PFSK-1 (cell line): Measurements from ENCODE around the gene HOXA9.

Source experiments
- FOXP2 ChIP-seq: optimal IDR thresholded peaks from 2 replicates; pipeline ENCODE3; 2011; ENCODE audit warnings: borderline replicate concordance, control low read depth, inconsistent platforms; ENCODE audit not compliant: insufficient read depth; ENCODE audit errors: extremely low read length, extremely low read depth
- POLR2AphosphoS5 ChIP-seq: IDR thresholded peaks from 2 replicates; pipeline ENCODE4 v1.6.1; 2012; ENCODE audit warnings: low read depth, mild to moderate bottlenecking, control low read depth, low read length, moderate library complexity
- SIN3A ChIP-seq: IDR thresholded peaks from 2 replicates; pipeline ENCODE4 v1.6.1; 2012; ENCODE audit warnings: mild to moderate bottlenecking, low read length, moderate library complexity, borderline replicate concordance; ENCODE audit not compliant: insufficient read depth
- TAF1 ChIP-seq: IDR thresholded peaks from 2 replicates; pipeline ENCODE4 v1.6.1; 2012; ENCODE audit warnings: low read length, control low read depth, borderline replicate concordance; ENCODE audit not compliant: insufficient read depth
- TF ChIP-seq, protein P1 (sequence below), 2 experiments: IDR thresholded peaks; 2 replicates each; pipeline versions ENCODE4 v1.6.1 to v1.8.0; 2011 to 2012; ENCODE audit warnings: low read depth in 2 of 2, low read length in 2 of 2, control low read depth in 1 of 2, inconsistent platforms in 1 of 2, mild to moderate bottlenecking in 1 of 2, moderate library complexity in 1 of 2; ENCODE audit not compliant: insufficient read depth in 1 of 2

Gene HOXA9

DNA sequence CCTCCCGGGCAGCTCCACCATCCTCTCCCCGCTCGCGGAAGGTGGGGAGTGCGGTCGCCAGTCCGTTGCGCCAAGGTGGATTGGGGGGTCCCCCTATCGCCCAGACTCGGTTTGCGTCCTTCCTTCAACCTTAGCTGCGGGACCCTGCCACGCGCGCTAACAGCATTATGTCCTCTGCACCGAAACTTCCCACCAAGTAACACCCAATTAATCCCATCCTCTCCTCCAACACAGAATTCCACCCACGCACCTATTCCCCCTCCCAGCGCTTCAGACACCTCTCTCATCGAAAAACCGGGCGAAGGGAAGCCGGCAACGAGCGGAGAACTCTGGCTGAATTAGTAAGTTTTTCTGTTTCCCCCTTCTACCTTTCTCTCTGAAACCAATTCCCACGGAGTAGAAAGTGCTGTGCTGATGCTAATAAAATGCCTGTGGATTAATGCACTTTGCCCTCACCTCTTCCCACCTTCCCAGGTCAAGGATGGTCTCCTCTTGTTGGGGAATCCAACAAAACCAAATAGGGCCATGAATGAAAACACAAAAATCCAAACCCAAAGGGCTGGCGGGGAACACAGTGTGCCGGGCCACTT is 13.9 kb downstream of the HOXA9 start:
- TF ChIP-seq POLR2AphosphoS5: no peak
- TF ChIP-seq, protein P1, sequence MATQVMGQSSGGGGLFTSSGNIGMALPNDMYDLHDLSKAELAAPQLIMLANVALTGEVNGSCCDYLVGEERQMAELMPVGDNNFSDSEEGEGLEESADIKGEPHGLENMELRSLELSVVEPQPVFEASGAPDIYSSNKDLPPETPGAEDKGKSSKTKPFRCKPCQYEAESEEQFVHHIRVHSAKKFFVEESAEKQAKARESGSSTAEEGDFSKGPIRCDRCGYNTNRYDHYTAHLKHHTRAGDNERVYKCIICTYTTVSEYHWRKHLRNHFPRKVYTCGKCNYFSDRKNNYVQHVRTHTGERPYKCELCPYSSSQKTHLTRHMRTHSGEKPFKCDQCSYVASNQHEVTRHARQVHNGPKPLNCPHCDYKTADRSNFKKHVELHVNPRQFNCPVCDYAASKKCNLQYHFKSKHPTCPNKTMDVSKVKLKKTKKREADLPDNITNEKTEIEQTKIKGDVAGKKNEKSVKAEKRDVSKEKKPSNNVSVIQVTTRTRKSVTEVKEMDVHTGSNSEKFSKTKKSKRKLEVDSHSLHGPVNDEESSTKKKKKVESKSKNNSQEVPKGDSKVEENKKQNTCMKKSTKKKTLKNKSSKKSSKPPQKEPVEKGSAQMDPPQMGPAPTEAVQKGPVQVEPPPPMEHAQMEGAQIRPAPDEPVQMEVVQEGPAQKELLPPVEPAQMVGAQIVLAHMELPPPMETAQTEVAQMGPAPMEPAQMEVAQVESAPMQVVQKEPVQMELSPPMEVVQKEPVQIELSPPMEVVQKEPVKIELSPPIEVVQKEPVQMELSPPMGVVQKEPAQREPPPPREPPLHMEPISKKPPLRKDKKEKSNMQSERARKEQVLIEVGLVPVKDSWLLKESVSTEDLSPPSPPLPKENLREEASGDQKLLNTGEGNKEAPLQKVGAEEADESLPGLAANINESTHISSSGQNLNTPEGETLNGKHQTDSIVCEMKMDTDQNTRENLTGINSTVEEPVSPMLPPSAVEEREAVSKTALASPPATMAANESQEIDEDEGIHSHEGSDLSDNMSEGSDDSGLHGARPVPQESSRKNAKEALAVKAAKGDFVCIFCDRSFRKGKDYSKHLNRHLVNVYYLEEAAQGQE (IDR thresholded peaks at IDR 0.05; ENCODE audit: insufficient read depth in 1 of 2, low read depth in 2 of 2, low read length in 2 of 2): no peak
- TF ChIP-seq FOXP2: no peak
- TF ChIP-seq TAF1: no peak
- TF ChIP-seq SIN3A: no peak

DNA sequence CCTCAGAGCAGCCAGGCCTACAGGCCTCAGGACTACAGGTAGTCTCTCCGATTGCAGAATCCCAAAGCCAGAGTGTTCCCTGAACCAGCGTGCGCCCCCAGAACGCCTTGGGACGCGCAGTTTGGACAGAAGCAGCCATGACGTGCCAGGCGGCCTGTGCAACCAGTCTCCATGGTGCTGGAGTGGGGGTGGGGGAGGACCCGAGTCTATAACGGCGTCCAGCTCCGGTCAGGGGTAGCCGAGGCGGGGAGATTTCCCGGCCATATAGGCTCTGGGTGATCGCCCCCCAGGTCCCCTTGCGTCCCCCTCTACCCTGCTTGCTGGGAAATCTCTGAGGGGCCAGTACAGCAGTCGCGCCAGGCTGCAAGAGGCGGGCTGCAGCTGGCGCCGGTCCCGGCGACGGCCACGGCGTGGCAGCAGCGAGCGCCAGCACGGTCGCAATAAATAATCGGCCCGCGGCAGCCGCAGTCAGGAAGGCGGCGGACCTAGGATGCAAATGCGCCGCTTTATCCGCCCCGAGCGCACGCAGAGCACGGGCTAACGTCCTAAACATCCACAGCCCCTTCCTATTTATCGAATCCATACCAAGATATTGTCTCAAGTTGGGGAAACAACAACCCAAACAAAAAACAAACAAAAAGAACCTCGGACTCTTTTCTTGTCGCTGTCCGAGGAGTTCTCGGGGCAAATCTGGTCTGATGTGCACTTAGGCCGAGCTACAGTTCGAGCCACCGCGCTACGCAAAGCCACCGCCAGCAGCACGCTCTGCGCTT is 14.6 kb downstream of the HOXA9 start:
- TF ChIP-seq SIN3A (no peak), TAF1 (no peak), FOXP2 (peak; percentile 60), POLR2AphosphoS5 (no peak)
- TF ChIP-seq, protein P1 (IDR thresholded peaks at IDR 0.05; ENCODE audit: insufficient read depth in 1 of 2, low read depth in 2 of 2, low read length in 2 of 2): 0 out of 4 replicates have a peak, but pooled peaks of 1 of the 2 experiments have one; percentile 28

DNA sequence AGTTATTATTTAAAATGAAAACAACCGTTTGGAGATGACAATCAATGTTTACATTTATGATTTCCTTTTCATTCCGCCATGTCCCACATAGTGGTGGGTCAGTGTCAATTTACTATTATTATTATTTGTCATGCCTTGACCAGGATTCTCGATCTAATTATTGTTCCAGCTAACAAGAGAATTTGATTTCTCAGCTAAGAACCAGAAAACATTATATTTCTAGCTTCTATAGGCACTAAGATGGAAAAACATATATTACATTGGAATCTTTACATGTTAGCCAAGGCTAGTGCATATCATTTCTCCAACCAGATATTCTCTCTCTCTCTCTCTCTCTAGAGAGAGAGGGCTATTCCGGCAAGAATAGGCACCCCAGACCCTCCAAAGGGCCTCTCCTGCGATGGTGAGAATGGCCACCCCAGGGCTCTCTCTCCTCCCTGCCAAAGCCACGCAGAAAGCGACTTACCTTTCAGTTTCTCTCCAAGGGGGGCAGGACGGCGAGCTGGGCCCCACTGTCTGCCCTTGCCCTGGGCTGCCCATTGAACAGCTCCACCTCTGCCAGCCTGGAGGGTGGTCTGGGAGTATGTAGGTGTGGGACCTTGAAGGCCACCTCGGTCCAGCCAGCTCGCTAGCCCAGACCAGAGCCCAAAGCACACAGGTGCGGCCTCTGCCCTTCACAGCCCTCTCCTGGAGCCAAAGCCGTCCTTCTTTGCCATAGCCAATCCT is 15.3 kb downstream of the HOXA9 start:
- TF ChIP-seq, protein P1 (IDR thresholded peaks at IDR 0.05; ENCODE audit: insufficient read depth in 1 of 2, low read depth in 2 of 2, low read length in 2 of 2): no peak
- TF ChIP-seq FOXP2 (no peak), POLR2AphosphoS5 (no peak), SIN3A (no peak), TAF1 (no peak)

DNA sequence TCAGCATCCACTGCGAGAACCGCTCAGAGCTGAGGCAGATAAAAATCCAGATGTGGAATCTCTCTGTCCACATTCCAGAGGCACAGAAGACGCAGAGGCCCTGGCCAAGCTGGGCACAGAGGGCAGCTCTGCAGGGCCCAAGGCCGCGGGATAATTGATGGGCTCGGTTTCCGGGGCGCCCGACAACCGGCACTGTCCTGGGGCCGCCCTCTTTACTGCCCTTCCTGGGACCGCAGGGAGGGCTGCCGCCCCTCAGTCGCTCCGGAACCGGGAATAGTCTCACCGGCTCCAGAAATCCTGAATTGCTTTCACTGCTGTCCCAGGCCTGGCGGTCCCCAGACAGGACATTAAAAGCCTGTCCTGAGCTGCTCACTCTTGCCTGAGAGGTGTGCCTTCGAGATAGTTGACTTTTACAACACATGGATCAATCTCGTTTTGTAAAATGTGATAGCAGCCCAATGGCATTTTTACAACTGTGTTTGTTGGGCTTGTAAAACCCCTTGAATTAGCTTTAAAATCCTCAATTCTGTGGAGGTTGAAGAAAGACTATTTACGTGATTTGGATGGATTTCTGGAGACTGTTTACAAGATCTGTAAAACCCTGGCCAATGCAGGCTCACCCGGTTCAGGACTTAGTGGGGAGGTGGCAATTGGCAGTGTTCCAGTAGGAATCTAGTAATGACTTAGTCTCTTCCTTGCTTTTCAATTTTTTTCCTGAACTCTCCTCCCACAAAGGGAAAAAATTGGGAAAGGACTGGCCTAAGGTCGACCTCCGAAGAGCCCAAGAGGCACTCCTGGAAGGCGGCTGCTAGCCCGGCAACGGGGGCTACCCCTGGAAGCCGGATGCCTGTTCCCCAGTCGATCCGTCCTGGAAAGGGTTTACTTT is 16.3 kb downstream of the HOXA9 start:
- TF ChIP-seq TAF1 (no peak), FOXP2 (no peak), POLR2AphosphoS5 (no peak)
- TF ChIP-seq, protein P1 (IDR thresholded peaks at IDR 0.05; ENCODE audit: insufficient read depth in 1 of 2, low read depth in 2 of 2, low read length in 2 of 2): no peak
